Measurements from ENCODE around the gene RNF39. TPM values are rescaled to one million over a fixed set of nuclear protein-coding genes. Genes with fewer than 3 reads are reported as not detected.
A peak's percentile ranks its signal among the peaks of the same experiment; 100 is the strongest.

The RNF39 gene
- polyA plus RNA-seq, 6 donors from 2014 or later: 0.14 to 0.15 TPM; not detected in 4

GRCh38 chr6:30091577-30092381 lies 16.2 kb upstream of the RNF39 start:
- Mint-ChIP-seq H3K27me3 (peaks cover 76 to 89% (median 87%) of the 10 kb centered on the region in 3 donors), H3K9me3 (peaks cover 0 to 4% (median 1%) of the 10 kb centered on the region in 7 donors), H3K4me3 (no peak overlapping the region), H3K4me1 (no peaks in the 10 kb centered on the region), H3K36me3 (peaks cover 0 to 9% of the 10 kb centered on the region in 2 donors), H3K27ac (no peak overlapping the region)
- DNase-seq (no peak), ATAC-seq (ENCODE audit: low read depth in 2 of 2) (no peak)

DNA sequence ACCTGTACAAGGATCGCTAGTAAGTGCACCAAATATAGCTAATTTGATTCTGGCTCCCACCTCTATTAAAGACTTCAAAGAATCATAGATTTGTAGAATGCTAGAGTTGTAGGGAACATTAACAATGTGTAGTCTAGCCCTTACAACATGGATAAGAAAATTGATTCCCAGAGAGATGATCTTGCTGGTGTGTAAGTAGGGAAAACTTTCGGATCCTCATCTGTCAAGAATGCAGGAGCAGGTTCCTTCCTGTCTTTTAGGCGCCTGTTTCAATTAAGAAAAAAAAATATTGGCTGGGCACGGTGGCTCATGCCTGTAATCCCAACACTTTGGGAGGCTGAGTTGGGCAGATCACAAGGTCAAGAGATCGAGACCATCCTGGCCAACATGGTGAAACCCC lies 12.3 kb upstream of the RNF39 start:
- no peak for ATAC-seq (ENCODE audit: low read depth in 2 of 2)
- peaks cover 52 to 72% (median 61%) of the 10 kb centered on the region in 3 donors for H3K27me3 Mint-ChIP-seq
- H3K4me1 Mint-ChIP-seq: no peaks in the 10 kb centered on the region

GRCh38 chr6:30077218-30077617 lies 1.6 kb upstream of the RNF39 start:
- peaks cover 19 to 25% (median 20%) of the 10 kb centered on the region in 3 donors for H3K4me1 Mint-ChIP-seq
- H3K27me3 Mint-ChIP-seq: peaks cover 64 to 81% (median 81%) of the 10 kb centered on the region in 3 donors
- H3K4me3 Mint-ChIP-seq: no peak overlapping the region
- peaks cover 0 to 4% (median 1%) of the 10 kb centered on the region in 7 donors for H3K9me3 Mint-ChIP-seq
- H3K36me3 Mint-ChIP-seq: peaks cover 0 to 19% of the 10 kb centered on the region in 2 donors
- no peak for DNase-seq
- ATAC-seq (ENCODE audit: low read depth in 2 of 2): no peak
- H3K27ac Mint-ChIP-seq: no peak overlapping the region

More for the DNA sequence above, 12.3 kb upstream of the RNF39 start:
- DNase-seq: no peak
- Mint-ChIP-seq H3K4me3 (no peak overlapping the region), H3K27ac (no peak overlapping the region), H3K36me3 (peaks cover 0 to 9% of the 10 kb centered on the region in 2 donors), H3K9me3 (peaks cover 0 to 10% (median 2%) of the 10 kb centered on the region in 7 donors)

GRCh38 chr6:30075790-30076732 lies 492 bp upstream of the RNF39 start:
- H3K27ac Mint-ChIP-seq: peak overlapping the region in 3 of 6 donors; percentile 33 to 79 (median 44)
- ATAC-seq (ENCODE audit: low read depth in 2 of 2): peak in 1 of 2 donors; percentile 19

DNA sequence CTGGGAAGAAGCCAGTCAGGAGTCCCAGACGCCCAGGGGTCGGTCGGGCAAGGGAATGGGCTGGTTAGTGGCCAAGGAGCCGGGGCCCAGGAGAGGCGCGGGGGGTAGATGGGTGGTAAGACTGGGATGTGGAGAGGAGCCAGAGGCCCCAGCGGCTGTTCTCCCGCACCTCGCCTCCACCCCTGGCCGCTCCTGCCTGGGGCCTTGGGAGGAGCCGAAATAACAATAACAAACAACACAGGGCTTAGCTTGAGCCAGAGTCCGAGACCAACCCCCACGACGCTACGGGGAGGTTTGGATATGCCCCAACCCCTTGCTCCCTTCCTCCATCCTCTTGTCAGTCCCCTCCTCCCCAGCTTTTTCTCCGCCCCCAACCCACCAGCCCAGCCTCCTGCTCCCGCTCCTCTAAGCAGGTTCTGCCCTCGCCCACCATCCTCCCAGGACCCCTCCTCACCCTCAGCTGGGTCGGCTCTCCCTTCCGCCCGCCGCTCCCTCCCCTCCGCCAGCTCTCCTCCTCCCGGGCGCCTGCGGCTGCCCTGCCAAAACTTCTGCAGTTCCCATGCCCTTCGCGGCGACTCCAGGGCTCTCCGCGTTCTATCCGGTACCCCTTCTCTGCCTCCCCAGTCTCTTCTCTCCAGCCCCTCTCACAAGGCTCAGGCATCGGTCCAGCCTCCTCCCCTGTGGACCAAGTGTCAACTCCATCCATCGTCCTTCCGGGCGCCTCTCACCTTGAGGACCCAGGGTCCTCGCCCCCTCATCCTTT lies 1.1 kb downstream of the RNF39 start:
- peak overlapping the region in 2 of 6 donors; percentile 41 to 63 for H3K27ac Mint-ChIP-seq
- H3K9me3 Mint-ChIP-seq: peaks cover 0 to 3% (median 0%) of the 10 kb centered on the region in 7 donors
- H3K4me1 Mint-ChIP-seq: peaks cover 37 to 43% (median 40%) of the 10 kb centered on the region in 3 donors
- peaks cover 74 to 92% (median 90%) of the 10 kb centered on the region in 3 donors for H3K27me3 Mint-ChIP-seq
- DNase-seq (no peak), ATAC-seq (ENCODE audit: low read depth in 2 of 2) (no peak)
- peaks cover 21 to 43% of the 10 kb centered on the region in 2 donors for H3K36me3 Mint-ChIP-seq
- peak overlapping the region in 6 of 8 donors; percentile 27 to 86 (median 66) for H3K4me3 Mint-ChIP-seq

More at GRCh38 chr6:30075790-30076732, 492 bp upstream of the RNF39 start:
- Mint-ChIP-seq H3K4me3 (peak overlapping the region in 6 of 8 donors; percentile 63 to 81 (median 74)), H3K4me1 (peaks cover 27 to 32% (median 28%) of the 10 kb centered on the region in 3 donors), H3K36me3 (peaks cover 7 to 28% of the 10 kb centered on the region in 2 donors), H3K9me3 (peaks cover 0 to 3% (median 1%) of the 10 kb centered on the region in 7 donors), H3K27me3 (peaks cover 72 to 90% (median 89%) of the 10 kb centered on the region in 3 donors)
- DNase-seq: no peak

DNA sequence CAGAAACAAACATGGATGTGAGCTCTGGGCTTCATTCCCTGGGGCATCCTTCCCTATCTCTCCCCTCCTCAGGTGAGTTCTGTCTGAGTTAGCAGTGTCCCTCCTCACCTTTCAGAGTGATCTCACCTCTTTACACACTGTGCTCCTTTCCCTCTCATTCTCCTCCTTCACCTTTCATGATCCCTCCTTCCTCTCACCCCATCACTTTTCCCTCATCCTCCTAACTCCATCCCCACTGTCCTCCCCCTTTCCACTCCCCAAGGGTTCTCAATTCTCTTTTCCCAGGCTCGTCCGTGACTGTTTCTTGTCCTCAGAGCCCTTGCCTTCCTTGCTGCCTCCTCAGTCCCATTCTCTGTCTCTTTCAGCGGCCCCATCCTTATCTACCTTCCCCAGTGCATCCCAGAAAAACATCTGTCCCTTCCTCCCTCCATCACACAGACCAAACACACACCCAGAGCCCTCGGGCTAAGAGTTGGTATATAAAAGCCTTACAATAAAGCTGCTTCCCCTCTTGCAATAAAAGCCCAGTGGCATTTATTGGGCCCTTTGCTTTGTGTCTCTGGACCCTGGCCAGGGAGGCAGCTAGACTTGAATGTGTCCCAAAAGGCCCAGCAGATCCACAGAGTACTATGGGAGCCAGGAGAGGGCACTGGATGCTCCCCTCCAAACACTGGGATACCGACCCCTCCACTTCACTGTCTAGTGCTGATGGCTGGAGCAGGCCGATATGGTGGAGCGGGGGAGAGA lies 1.9 kb downstream of the RNF39 start:
- ATAC-seq (ENCODE audit: low read depth in 2 of 2) (no peak), DNase-seq (no peak)
- Mint-ChIP-seq H3K4me3 (peak overlapping the region in 4 of 8 donors; percentile 21 to 74 (median 54)), H3K27ac (peak overlapping the region in 1 of 6 donors; percentile 9), H3K27me3 (peaks cover 67 to 83% (median 81%) of the 10 kb centered on the region in 3 donors), H3K9me3 (peaks cover 0 to 3% (median 0%) of the 10 kb centered on the region in 7 donors), H3K4me1 (peaks cover 37 to 45% (median 45%) of the 10 kb centered on the region in 3 donors), H3K36me3 (peaks cover 26 to 52% of the 10 kb centered on the region in 2 donors)

- Mint-ChIP-seq H3K27me3 (peaks cover 54 to 74% (median 63%) of the 10 kb centered on the region in 3 donors), H3K9me3 (peaks cover 0 to 3% (median 0%) of the 10 kb centered on the region in 7 donors), H3K4me1 (peaks cover 55 to 63% (median 61%) of the 10 kb centered on the region in 3 donors), H3K36me3 (peaks cover 37 to 69% of the 10 kb centered on the region in 2 donors), H3K4me3 (peak overlapping the region in 3 of 8 donors; percentile 39 to 49 (median 48)), H3K27ac (peak overlapping the region in 3 of 6 donors; percentile 5 to 46 (median 36))
- ATAC-seq (ENCODE audit: low read depth in 2 of 2) (no peak), DNase-seq (no peak)
Measured at GRCh38 chr6:30071858-30072257, 3.7 kb downstream of the RNF39 start.

- Mint-ChIP-seq H3K4me1 (peaks cover 55 to 67% (median 64%) of the 10 kb centered on the region in 3 donors), H3K36me3 (peaks cover 37 to 69% of the 10 kb centered on the region in 2 donors), H3K4me3 (peak overlapping the region in 4 of 8 donors; percentile 2 to 49 (median 44)), H3K27me3 (peaks cover 48 to 68% (median 57%) of the 10 kb centered on the region in 3 donors), H3K27ac (peak overlapping the region in 5 of 6 donors; percentile 12 to 65 (median 46)), H3K9me3 (peaks cover 0 to 3% (median 0%) of the 10 kb centered on the region in 7 donors)
- DNase-seq (no peak), ATAC-seq (ENCODE audit: low read depth in 2 of 2) (no peak)
Measured at GRCh38 chr6:30071081-30071818, 4.3 kb downstream of the RNF39 start.

DNA sequence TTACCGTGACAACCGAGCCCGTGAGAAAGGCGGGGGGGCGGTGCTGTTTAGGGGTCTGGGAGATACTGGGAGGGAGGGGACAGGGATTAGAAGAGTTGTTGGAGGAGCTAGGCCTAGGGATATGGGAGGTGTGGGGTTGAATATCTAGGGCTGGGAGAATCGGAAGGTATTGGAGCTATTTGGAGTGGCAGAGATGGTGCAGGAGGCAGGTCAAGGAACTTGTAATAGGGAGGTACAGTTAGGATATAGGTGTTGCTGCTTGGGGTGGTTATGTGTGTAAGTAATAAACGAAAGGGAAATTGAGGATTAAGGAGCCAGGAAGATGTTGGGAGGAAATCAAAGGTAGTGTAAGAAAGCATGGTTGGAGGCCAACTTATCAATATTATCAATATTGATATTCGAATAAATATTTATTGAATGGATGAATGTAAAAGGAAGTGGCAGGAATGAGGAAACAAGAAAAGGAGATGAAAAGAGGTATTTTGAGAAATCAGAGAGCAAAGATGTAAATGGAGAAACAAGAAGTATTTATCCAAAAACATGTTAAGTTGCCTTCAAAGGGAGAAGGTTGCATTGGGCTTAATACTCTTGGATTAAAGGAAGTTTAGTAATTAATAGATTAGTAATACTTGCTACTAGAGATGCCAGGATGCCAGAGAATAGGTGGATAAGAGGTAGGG lies 8.0 kb downstream of the RNF39 start:
- peaks cover 48 to 59% (median 52%) of the 10 kb centered on the region in 3 donors for H3K4me1 Mint-ChIP-seq
- peak overlapping the region; percentile 98 to 100 (median 100) for H3K27ac Mint-ChIP-seq
- ATAC-seq (ENCODE audit: low read depth in 2 of 2) (no peak), DNase-seq (no peak)
- H3K4me3 Mint-ChIP-seq: peak overlapping the region; percentile 84 to 99 (median 97)
- H3K36me3 Mint-ChIP-seq: peaks cover 37 to 51% of the 10 kb centered on the region in 2 donors
- peaks cover 0 to 3% (median 0%) of the 10 kb centered on the region in 7 donors for H3K9me3 Mint-ChIP-seq
- peaks cover 23 to 35% (median 28%) of the 10 kb centered on the region in 3 donors for H3K27me3 Mint-ChIP-seq

DNA sequence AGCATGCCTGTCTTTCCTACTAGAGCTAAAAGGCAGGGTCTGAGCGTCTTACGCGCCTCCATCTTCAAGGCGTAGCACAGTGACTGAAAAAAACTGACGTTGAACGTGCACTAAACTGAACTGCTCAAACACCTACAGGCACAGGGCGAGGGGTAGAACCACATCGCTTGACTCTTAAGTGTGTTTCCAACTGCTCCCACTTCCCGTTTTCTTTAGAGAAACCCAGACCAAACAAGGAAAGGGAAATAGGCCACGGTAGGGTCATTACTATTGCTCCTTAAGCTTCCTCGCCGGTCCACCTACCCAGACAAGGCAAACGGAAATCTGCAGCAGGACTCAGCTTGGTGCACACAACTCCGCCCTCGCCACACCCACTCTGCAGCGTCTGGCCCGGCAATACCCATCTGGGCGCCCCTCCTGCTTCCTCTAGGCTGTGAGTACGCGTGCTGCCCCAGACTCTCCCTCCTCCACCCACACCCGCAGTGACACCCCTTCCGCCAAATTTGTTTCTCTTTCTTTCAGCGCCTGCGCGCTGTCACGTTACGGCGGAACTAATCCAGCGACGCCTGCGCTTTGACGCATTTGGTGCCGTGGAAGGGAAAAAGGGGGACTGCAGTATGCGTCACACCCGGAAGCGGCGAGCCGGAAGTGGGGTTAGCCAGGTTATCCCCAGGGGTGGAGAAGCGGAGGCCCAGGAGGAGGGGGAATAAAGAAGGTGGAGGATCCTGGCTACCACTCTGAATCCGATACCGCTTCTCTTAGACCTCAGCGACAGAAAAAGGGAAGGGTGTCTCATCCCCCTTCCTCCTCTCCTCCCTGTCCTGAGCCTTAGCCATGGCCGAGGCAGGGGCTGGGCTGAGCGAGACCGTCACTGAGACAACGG lies 8.8 kb downstream of the RNF39 start, which contains the start of gene PPP1R11:
Gene PPP1R11 (plus strand): TSS at position 622 of the 883 bp plus-strand sequence. CDS start 213 bp downstream, at position 835.
- Mint-ChIP-seq H3K27me3 (peaks cover 15 to 27% (median 20%) of the 10 kb centered on the region in 3 donors), H3K27ac (peak within 1 kb of the TSS; percentile 98 to 100 (median 100)), H3K4me1 (peaks cover 45 to 63% (median 49%) of the 10 kb centered on the region in 3 donors), H3K36me3 (peaks cover 33 to 49% of the 10 kb centered on the region in 2 donors), H3K9me3 (peaks cover 0 to 3% (median 0%) of the 10 kb centered on the region in 7 donors), H3K4me3 (peak within 1 kb of the TSS; percentile 84 to 99 (median 97))
- DNase-seq: peak; percentile 99
- peak; percentile 92 to 95 for ATAC-seq (ENCODE audit: low read depth in 2 of 2)

Data from naive B cell (primary cell).